CD4-positive, alpha-beta T cell treated with Interleukin-12 subunit alpha and Interleukin-12 subunit beta, for 1 hour (primary cell): Measurements from ENCODE around the gene ZNF223.
A peak's percentile ranks its signal among the peaks of the same experiment; 100 is the strongest.

Experiments used
- DNase-seq: peaks from one replicate; pipeline ENCODE4 v3.0.0-alpha.2; 2020

ZNF223 gene

GRCh38 chr19:44051650-44052402 is at the start of gene ZNF223:
ZNF223 (plus strand) TSS chr19:44052036; CDS start chr19:44055177, 3,141 bp downstream.
- DNase-seq: peak; percentile 71

- no peak for DNase-seq
Observed at GRCh38 chr19:44002212-44002565, 49.6 kb upstream of the ZNF223 start.

GRCh38 chr19:44002566-44003460 is 49.0 kb upstream of the ZNF223 start, which contains the start of gene ZNF230:
ZNF230 (plus strand) TSS chr19:44002957; CDS start chr19:44007079, 4,122 bp downstream.
- peak; percentile 91 for DNase-seq

- peak; percentile 23 for DNase-seq
Observed at GRCh38 chr19:44003461-44004009, 48.3 kb upstream of the ZNF223 start.

GRCh38 chr19:44005973-44006372 is 45.9 kb upstream of the ZNF223 start:
- no peak for DNase-seq

- DNase-seq: no peak
Observed at GRCh38 chr19:44007473-44007872, 44.4 kb upstream of the ZNF223 start.

GRCh38 chr19:44010468-44010867 is 41.4 kb upstream of the ZNF223 start:
- DNase-seq: no peak

GRCh38 chr19:44019498-44019897 is 32.3 kb upstream of the ZNF223 start:
- no peak for DNase-seq

GRCh38 chr19:44021221-44021620 is 30.6 kb upstream of the ZNF223 start:
- no peak for DNase-seq

GRCh38 chr19:44024900-44025216 is 27.0 kb upstream of the ZNF223 start:
- DNase-seq: no peak

GRCh38 chr19:44025217-44025936 is 26.5 kb upstream of the ZNF223 start, which contains the start of gene ZNF222:
ZNF222 (plus strand) TSS chr19:44025379; CDS start chr19:44025437, 58 bp downstream.
- peak; percentile 84 for DNase-seq

GRCh38 chr19:44026622-44027021 is 25.2 kb upstream of the ZNF223 start:
- DNase-seq: no peak

- DNase-seq: no peak
Observed at GRCh38 chr19:44032001-44032610, 19.7 kb upstream of the ZNF223 start.

GRCh38 chr19:44042147-44042546 is 9.7 kb upstream of the ZNF223 start:
- DNase-seq: no peak

GRCh38 chr19:44050740-44051649 is 841 bp upstream of the ZNF223 start:
- DNase-seq: peak; percentile 20

- DNase-seq: no peak
Observed at GRCh38 chr19:44055870-44056269, 4.0 kb downstream of the ZNF223 start.

- DNase-seq: no peak
Observed at GRCh38 chr19:44059229-44059628, 7.4 kb downstream of the ZNF223 start.

- no peak for DNase-seq
Observed at GRCh38 chr19:44061038-44061437, 9.2 kb downstream of the ZNF223 start.

- no peak for DNase-seq
Observed at GRCh38 chr19:44066305-44066704, 14.5 kb downstream of the ZNF223 start.

- no peak for DNase-seq
Observed at GRCh38 chr19:44069415-44069814, 17.6 kb downstream of the ZNF223 start.

- peak; percentile 91 for DNase-seq
Observed at GRCh38 chr19:44071824-44072542, 20.1 kb downstream of the ZNF223 start, which contains the start of gene ZNF284. ZNF284 (plus strand) TSS chr19:44072159; CDS start chr19:44076390, 4,231 bp downstream.
